ENCODE measurements around the gene NAA40. TPM values are rescaled to one million over a fixed set of nuclear protein-coding genes. Genes with fewer than 3 reads are reported as not detected.

Gene NAA40
- total RNA-seq: 10 to 100 TPM; 11.3 to 39.2 (median 19.5) TPM

- Histone ChIP-seq H3K27ac (peak within 1 kb of the TSS; percentile 92 to 96), H3K4me3 (peak within 1 kb of the TSS; percentile 74 to 98 (median 94)), H3K4me1 (replicated peaks in 1 of 2) (peaks cover 10 to 13% of the 10 kb centered on the region in 2 donors)
- WGBS, 10 experiments: 0 to 4% (median 0%) methylated on average over 1 to 18 of the region's 92 CpGs; no CpG with 5 or more reads in 7 of the 10 experiments
- ATAC-seq (replicated peaks in 6 of 8): peak; percentile 93 to 98 (median 95)
- in situ Hi-C loops (cut with MboI; ENCODE audit: low pct_unique_long_range_greater_than_20kb in 2 of 9, low sequenced_read_pairs in 9 of 9, unreplicated experiment in 9 of 9): loop anchor here in 2 of 9 experiments (25.0 kb wide), 1 partner anchor 101 kb away; the partner anchor contains the start of gene MARK2 (in 2 of the 2)
Observed at GRCh38 chr11:63938479-63939396, at the start of gene NAA40. Gene NAA40 (plus strand): TSS chr11:63939002. CDS start chr11:63939097, 95 bp downstream.

- Histone ChIP-seq H3K4me3 (no peak overlapping the region), H3K27ac (no peak overlapping the region), H3K4me1 (replicated peaks in 1 of 2) (peaks cover 10 to 18% of the 10 kb centered on the region in 2 donors)
- 82 to 100% (median 84%) methylated on average over 1 to 3 of the region's 6 CpGs; no CpG with 5 or more reads in 7 of the 10 experiments for WGBS, 10 experiments
- ATAC-seq (replicated peaks in 6 of 8): no peak
- in situ Hi-C loops (cut with MboI; ENCODE audit: low pct_unique_long_range_greater_than_20kb in 2 of 9, low sequenced_read_pairs in 9 of 9, unreplicated experiment in 9 of 9): no loop called here
Observed at GRCh38 chr11:63889344-63889743, 49.5 kb upstream of the NAA40 start.

- WGBS, 10 experiments: 60 to 100% (median 85%) methylated on average over 1 to 5 of the region's 7 CpGs; no CpG with 5 or more reads in 3 of the 10 experiments
- no peak overlapping the region for H3K4me3 ChIP-seq
- H3K27ac ChIP-seq: no peak overlapping the region
- H3K4me1 ChIP-seq (replicated peaks in 1 of 2): peaks cover 10 to 18% of the 10 kb centered on the region in 2 donors
- in situ Hi-C loops (cut with MboI; ENCODE audit: low pct_unique_long_range_greater_than_20kb in 2 of 9, low sequenced_read_pairs in 9 of 9, unreplicated experiment in 9 of 9): no loop called here
- ATAC-seq (replicated peaks in 6 of 8): no peak
Observed at GRCh38 chr11:63890368-63890767, 48.4 kb upstream of the NAA40 start.

- in situ Hi-C loops (cut with MboI; ENCODE audit: low pct_unique_long_range_greater_than_20kb in 2 of 9, low sequenced_read_pairs in 9 of 9, unreplicated experiment in 9 of 9): no loop called here
- H3K4me3 ChIP-seq: no peak overlapping the region
- H3K27ac ChIP-seq: no peak overlapping the region
- peaks cover 7 to 17% of the 10 kb centered on the region in 2 donors for H3K4me1 ChIP-seq (replicated peaks in 1 of 2)
- 0 to 80% (median 73%) methylated on average over 1 to 3 of the region's 3 CpGs; no CpG with 5 or more reads in 4 of the 10 experiments for WGBS, 10 experiments
- peak in 1 of 8 experiments; percentile 30 for ATAC-seq (replicated peaks in 6 of 8)
Observed at GRCh38 chr11:63892228-63892627, 46.6 kb upstream of the NAA40 start.

GRCh38 chr11:63893355-63893754 is 45.4 kb upstream of the NAA40 start:
- H3K4me1 ChIP-seq (replicated peaks in 1 of 2): peaks cover 0 to 6% of the 10 kb centered on the region in 2 donors
- in situ Hi-C loops (cut with MboI; ENCODE audit: low pct_unique_long_range_greater_than_20kb in 2 of 9, low sequenced_read_pairs in 9 of 9, unreplicated experiment in 9 of 9): no loop called here
- H3K27ac ChIP-seq: no peak overlapping the region
- ATAC-seq (replicated peaks in 6 of 8): no peak
- 93 to 100% (median 100%) methylated on average over 1 to 6 of the region's 6 CpGs for WGBS, 10 experiments
- no peak overlapping the region for H3K4me3 ChIP-seq

- WGBS, 10 experiments: 70 to 100% (median 90%) methylated on average over 1 to 4 of the region's 4 CpGs; no CpG with 5 or more reads in 3 of the 10 experiments
- no peak for ATAC-seq (replicated peaks in 6 of 8)
- H3K4me3 ChIP-seq: no peak overlapping the region
- in situ Hi-C loops (cut with MboI; ENCODE audit: low pct_unique_long_range_greater_than_20kb in 2 of 9, low sequenced_read_pairs in 9 of 9, unreplicated experiment in 9 of 9): no loop called here
- H3K27ac ChIP-seq: no peak overlapping the region
- no peaks in the 10 kb centered on the region for H3K4me1 ChIP-seq (replicated peaks in 1 of 2)
Observed at GRCh38 chr11:63896071-63896470, 42.7 kb upstream of the NAA40 start.

- ATAC-seq (replicated peaks in 6 of 8): peak in 3 of 8 experiments; percentile 74 to 96 (median 91)
- no peak overlapping the region for H3K27ac ChIP-seq
- in situ Hi-C loops (cut with MboI; ENCODE audit: low pct_unique_long_range_greater_than_20kb in 2 of 9, low sequenced_read_pairs in 9 of 9, unreplicated experiment in 9 of 9): no loop called here
- H3K4me1 ChIP-seq (replicated peaks in 1 of 2): no peaks in the 10 kb centered on the region
- H3K4me3 ChIP-seq: no peak overlapping the region
- WGBS, 10 experiments: 27 to 100% (median 87%) methylated on average over 1 to 10 of the region's 10 CpGs; no CpG with 5 or more reads in 2 of the 10 experiments
Observed at GRCh38 chr11:63897459-63898146, 41.2 kb upstream of the NAA40 start.

- Histone ChIP-seq H3K4me1 (replicated peaks in 1 of 2) (peaks cover 12 to 22% of the 10 kb centered on the region in 2 donors), H3K27ac (no peak overlapping the region), H3K4me3 (no peak overlapping the region)
- in situ Hi-C loops (cut with MboI; ENCODE audit: low pct_unique_long_range_greater_than_20kb in 2 of 9, low sequenced_read_pairs in 9 of 9, unreplicated experiment in 9 of 9): no loop called here
- peak in 1 of 8 experiments; percentile 56 for ATAC-seq (replicated peaks in 6 of 8)
- 80 to 83% methylated on average over 1 of the region's 3 CpGs; no CpG with 5 or more reads in 8 of the 10 experiments for WGBS, 10 experiments
Observed at GRCh38 chr11:63901660-63902059, 37.1 kb upstream of the NAA40 start.

GRCh38 chr11:63903884-63904283 is 34.9 kb upstream of the NAA40 start:
- in situ Hi-C loops (cut with MboI; ENCODE audit: low pct_unique_long_range_greater_than_20kb in 2 of 9, low sequenced_read_pairs in 9 of 9, unreplicated experiment in 9 of 9): no loop called here
- Histone ChIP-seq H3K27ac (no peak overlapping the region), H3K4me1 (replicated peaks in 1 of 2) (peaks cover 32 to 44% of the 10 kb centered on the region in 2 donors), H3K4me3 (no peak overlapping the region)
- ATAC-seq (replicated peaks in 6 of 8): no peak
- 90 to 100% (median 98%) methylated on average over 2 to 8 of the region's 14 CpGs; no CpG with 5 or more reads in 7 of the 10 experiments for WGBS, 10 experiments

GRCh38 chr11:63904743-63905142 is 34.1 kb upstream of the NAA40 start:
- peaks cover 41 to 53% of the 10 kb centered on the region in 2 donors for H3K4me1 ChIP-seq (replicated peaks in 1 of 2)
- in situ Hi-C loops (cut with MboI; ENCODE audit: low pct_unique_long_range_greater_than_20kb in 2 of 9, low sequenced_read_pairs in 9 of 9, unreplicated experiment in 9 of 9): no loop called here
- no CpG with 5 or more reads among the region's 13 CpGs for WGBS, 10 experiments
- peak overlapping the region in 1 of 2 donors; percentile 21 for H3K27ac ChIP-seq
- no peak overlapping the region for H3K4me3 ChIP-seq
- no peak for ATAC-seq (replicated peaks in 6 of 8)

- peak overlapping the region in 1 of 2 donors; percentile 21 for H3K27ac ChIP-seq
- peaks cover 45 to 57% of the 10 kb centered on the region in 2 donors for H3K4me1 ChIP-seq (replicated peaks in 1 of 2)
- H3K4me3 ChIP-seq: no peak overlapping the region
- 59 to 83% (median 80%) methylated on average over 2 to 5 of the region's 6 CpGs; no CpG with 5 or more reads in 7 of the 10 experiments for WGBS, 10 experiments
- in situ Hi-C loops (cut with MboI; ENCODE audit: low pct_unique_long_range_greater_than_20kb in 2 of 9, low sequenced_read_pairs in 9 of 9, unreplicated experiment in 9 of 9): no loop called here
- ATAC-seq (replicated peaks in 6 of 8): peak in 1 of 8 experiments; percentile 5
Observed at GRCh38 chr11:63905179-63905578, 33.6 kb upstream of the NAA40 start.

GRCh38 chr11:63906087-63906486 is 32.7 kb upstream of the NAA40 start:
- ATAC-seq (replicated peaks in 6 of 8): no peak
- in situ Hi-C loops (cut with MboI; ENCODE audit: low pct_unique_long_range_greater_than_20kb in 2 of 9, low sequenced_read_pairs in 9 of 9, unreplicated experiment in 9 of 9): no loop called here
- no peak overlapping the region for H3K4me3 ChIP-seq
- peaks cover 54 to 66% of the 10 kb centered on the region in 2 donors for H3K4me1 ChIP-seq (replicated peaks in 1 of 2)
- peak overlapping the region in 1 of 2 donors; percentile 46 for H3K27ac ChIP-seq
- WGBS, 10 experiments: 45 to 100% (median 89%) methylated on average over 1 to 3 of the region's 4 CpGs; no CpG with 5 or more reads in 3 of the 10 experiments

- H3K4me1 ChIP-seq (replicated peaks in 1 of 2): peaks cover 58 to 71% of the 10 kb centered on the region in 2 donors
- in situ Hi-C loops (cut with MboI; ENCODE audit: low pct_unique_long_range_greater_than_20kb in 2 of 9, low sequenced_read_pairs in 9 of 9, unreplicated experiment in 9 of 9): no loop called here
- no peak overlapping the region for H3K4me3 ChIP-seq
- 40 to 100% (median 100%) methylated on average over 1 to 2 of the region's 7 CpGs; no CpG with 5 or more reads in 7 of the 10 experiments for WGBS, 10 experiments
- peak overlapping the region in 1 of 2 donors; percentile 43 for H3K27ac ChIP-seq
- peak in 1 of 8 experiments; percentile 24 for ATAC-seq (replicated peaks in 6 of 8)
Observed at GRCh38 chr11:63906585-63906984, 32.2 kb upstream of the NAA40 start.
